Transverse colon (tissue), 4 donors: ENCODE measurements around the gene ARL6IP4. TPM values are rescaled to one million over a fixed set of nuclear protein-coding genes. Genes with fewer than 3 reads are reported as not detected.

Source experiments
- DNase-seq: peaks from one replicate; pipeline ENCODE4 v3.0.0-alpha.2; 2019
- H3K27ac ChIP-seq, 4 donors: fragments of 200-600 bp; sonication (generic); 2 replicates each; pipeline ENCODE4 v1.5.1; 2016 to 2018; ENCODE audit warnings: inconsistent platforms in 4 of 4
- H3K27me3 ChIP-seq: fragments of 200-600 bp; sonication (generic); 2 replicates; pipeline ENCODE4 v1.5.1; 2017; ENCODE audit warnings: inconsistent platforms
- H3K36me3 ChIP-seq, 4 donors: fragments of 200-600 bp; sonication (generic); 2 replicates each; pipeline ENCODE4 v1.5.1; 2017 to 2019; ENCODE audit warnings: inconsistent platforms in 4 of 4
- H3K4me1 ChIP-seq, 4 donors: fragments of 200-600 bp; sonication (generic); 2 replicates each; pipeline ENCODE4 v1.5.1; 2017 to 2020; ENCODE audit warnings: inconsistent platforms in 4 of 4
- H3K4me3 ChIP-seq, 4 donors: fragments of 200-600 bp; sonication (generic); 1 replicate in 1 of 4; 2 replicates in 3 of 4; pipeline versions ENCODE4 v1.5.1 to v1.6.1; 2017 to 2019; ENCODE audit warnings: inconsistent platforms in 4 of 4
- H3K9me3 ChIP-seq, 2 donors: fragments of 200-600 bp; sonication (generic); 2 replicates each; pipeline ENCODE4 v1.5.1; 2017 to 2019; ENCODE audit warnings: inconsistent platforms in 2 of 2
- CTCF ChIP-seq, 5 experiments: fragments of 200-600 bp in 3 of 5; fragments of 450-650 bp in 2 of 5; sonication (generic) in 3 of 5; IDR thresholded peaks; 1 replicate in 2 of 5; 2 replicates in 3 of 5; pipeline ENCODE4 v1.5.1; 2016 to 2017; ENCODE audit warnings: antibody characterized with exemption in 5 of 5, inconsistent platforms in 3 of 5, mild to moderate bottlenecking in 2 of 5, moderate library complexity in 1 of 5
- EP300 ChIP-seq: sonication (generic); formaldehyde crosslinking; IDR thresholded peaks from one replicate; pipeline ENCODE4 v1.6.1; 2017; ENCODE audit warnings: antibody characterized with exemption, low read depth
- POLR2A ChIP-seq: fragments of 450-650 bp; IDR thresholded peaks from one replicate; pipeline ENCODE4 v1.6.1; 2016; ENCODE audit warnings: antibody characterized with exemption, mild to moderate bottlenecking, moderate library complexity
- POLR2AphosphoS5 ChIP-seq, 3 donors: sonication (generic); formaldehyde crosslinking; IDR thresholded peaks; one replicate each; pipeline ENCODE4 v1.6.1; 2016; ENCODE audit warnings: antibody characterized with exemption in 3 of 3
- WGBS, 2 donors: methylation state at CpG; one replicate each; pipeline ENCODE4 v1.1.5; 2018; ENCODE audit warnings: low coverage in 1 of 2; 5-methylcytosine and 5-hydroxymethylcytosine counted together
- in situ Hi-C, 4 donors: fragments of 200-750 bp; cut with MboI; loops; one replicate each; pipeline versions ENCODE4 v1.15.0 to v1.15.1; 2017; ENCODE audit warnings: low sequenced_read_pairs in 3 of 4, low pct_ligation_motif_present in 1 of 4, low pct_unique_long_range_greater_than_20kb in 1 of 4
- intact Hi-C: fragments of 100-400 bp; cut with DNase I; formaldehyde crosslinking; loops from one replicate; pipeline ENCODE4 v1.15.1; 2023; ENCODE audit warnings: low total_unique reads
- total RNA-seq, 4 donors: library from RNA; depleted of rRNA; stranded (reverse); fragments of >200 nt; gene quantifications; one replicate each; pipeline ENCODE4 v1.1.0, GENCODE V29; 2016

ARL6IP4 gene
- total RNA-seq, 4 donors from 2014 or later, result 77.4 to 225 (median 184) TPM

GRCh38 chr12:122995503-122996187, 15.2 kb downstream of the ARL6IP4 start:
- Histone ChIP-seq H3K27ac (no peak overlapping the region), H3K9me3 (no peaks in the 10 kb centered on the region), H3K27me3 (no peaks in the 10 kb centered on the region), H3K36me3 (peaks cover 0 to 10% (median 0%) of the 10 kb centered on the region in 4 donors), H3K4me3 (no peak overlapping the region), H3K4me1 (no peaks in the 10 kb centered on the region)
- in situ Hi-C loops (no loop called here), intact Hi-C loops (no loop called here)
- DNase-seq, result no peak
- WGBS, 2 donors, result 74 to 100% methylated on average over 1 to 20 of the region's 20 CpGs
- TF ChIP-seq CTCF (IDR thresholded peaks at IDR 0.05) (no peak), EP300 (no peak), POLR2AphosphoS5 (IDR thresholded peaks at IDR 0.05) (no peak), POLR2A (no peak)

GRCh38 chr12:122996188-122996601, 15.7 kb downstream of the ARL6IP4 start:
- WGBS, 2 donors, result 86% methylated on average over 7 of the region's 7 CpGs; no CpG with 5 or more reads in 1 of the 2 donors
- in situ Hi-C loops (no loop called here), intact Hi-C loops (no loop called here)
- H3K4me3 ChIP-seq, result no peak overlapping the region
- no peak for DNase-seq
- peaks cover 0 to 13% (median 0%) of the 10 kb centered on the region in 4 donors for H3K36me3 ChIP-seq
- H3K27ac ChIP-seq, result no peak overlapping the region
- no peak for TF ChIP-seq POLR2AphosphoS5 (IDR thresholded peaks at IDR 0.05)
- no peak for TF ChIP-seq POLR2A
- TF ChIP-seq CTCF (IDR thresholded peaks at IDR 0.05), result no peak
- no peak for TF ChIP-seq EP300
- no peaks in the 10 kb centered on the region for H3K27me3 ChIP-seq
- no peaks in the 10 kb centered on the region for H3K4me1 ChIP-seq
- no peaks in the 10 kb centered on the region for H3K9me3 ChIP-seq

GRCh38 chr12:122996621-122997342, 16.3 kb downstream of the ARL6IP4 start:
- DNase-seq, result no peak
- in situ Hi-C loops (no loop called here), intact Hi-C loops (no loop called here)
- TF ChIP-seq EP300, result no peak
- no peaks in the 10 kb centered on the region for H3K4me1 ChIP-seq
- H3K36me3 ChIP-seq, result peaks cover 0 to 13% (median 0%) of the 10 kb centered on the region in 4 donors
- H3K27ac ChIP-seq, result no peak overlapping the region
- no peaks in the 10 kb centered on the region for H3K27me3 ChIP-seq
- H3K9me3 ChIP-seq, result no peaks in the 10 kb centered on the region
- WGBS, 2 donors, result 89% methylated on average over 16 of the region's 16 CpGs; no CpG with 5 or more reads in 1 of the 2 donors
- no peak overlapping the region for H3K4me3 ChIP-seq

GRCh38 chr12:122997343-122998250, 17.1 kb downstream of the ARL6IP4 start:
- WGBS, 2 donors, result 95% methylated on average over 22 of the region's 25 CpGs; no CpG with 5 or more reads in 1 of the 2 donors
- in situ Hi-C loops, result no loop called here
- peaks cover 0 to 13% (median 0%) of the 10 kb centered on the region in 4 donors for H3K36me3 ChIP-seq

More at GRCh38 chr12:122997343-122998250, 17.1 kb downstream of the ARL6IP4 start:
- Histone ChIP-seq H3K4me1 (no peaks in the 10 kb centered on the region), H3K4me3 (no peak overlapping the region), H3K9me3 (no peaks in the 10 kb centered on the region), H3K27me3 (no peaks in the 10 kb centered on the region), H3K27ac (no peak overlapping the region)
- TF ChIP-seq CTCF (IDR thresholded peaks at IDR 0.05) (no peak), EP300 (no peak), POLR2A (no peak), POLR2AphosphoS5 (IDR thresholded peaks at IDR 0.05) (no peak)
- no peak for DNase-seq
- intact Hi-C loops, result no loop called here
